Putamen (tissue), 1 donor: ENCODE results near the gene ZNF837.
"Not testable (repeated sequence)": the region's sequence is repeated elsewhere in the genome, so short reads cannot be mapped to it uniquely, and the experiment has no call there.

Experiments
- DNase-seq: peaks from one replicate; pipeline ENCODE4 v3.0.0-alpha.2; 2016; ENCODE audit warnings: low spot score

The ZNF837 gene

DNA sequence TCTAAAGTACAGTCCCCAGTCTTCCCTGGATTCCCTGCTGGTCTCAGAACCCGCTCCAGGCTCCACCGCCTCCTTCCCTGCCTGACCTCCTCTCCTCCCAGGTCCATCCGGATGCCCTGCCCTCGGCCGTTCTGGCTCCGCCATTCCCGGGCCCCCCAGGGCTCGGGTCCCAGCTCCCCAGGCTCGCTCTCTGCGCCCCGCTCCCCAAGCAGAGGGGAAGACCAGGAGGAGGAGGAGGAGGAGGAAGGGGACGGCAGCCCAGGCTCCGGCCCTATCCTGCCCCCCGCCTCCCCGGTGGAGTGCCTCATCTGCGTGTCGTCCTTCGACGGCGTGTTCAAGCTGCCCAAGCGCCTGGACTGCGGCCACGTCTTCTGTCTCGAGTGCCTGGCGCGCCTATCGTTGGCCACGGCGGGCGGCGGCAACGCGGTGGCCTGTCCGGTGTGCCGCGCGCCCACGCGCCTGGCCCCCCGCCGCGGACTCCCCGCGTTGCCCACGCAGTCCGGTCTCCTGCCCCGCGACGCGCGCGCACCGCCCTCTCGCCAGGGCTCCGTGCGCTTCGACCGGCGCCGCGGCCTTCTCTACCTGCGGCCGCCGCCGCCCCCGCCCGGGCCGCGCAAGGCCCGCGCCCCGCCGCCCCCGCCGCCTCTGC, 15.3 kb upstream of the ZNF837 start:
- no peak for DNase-seq

DNA sequence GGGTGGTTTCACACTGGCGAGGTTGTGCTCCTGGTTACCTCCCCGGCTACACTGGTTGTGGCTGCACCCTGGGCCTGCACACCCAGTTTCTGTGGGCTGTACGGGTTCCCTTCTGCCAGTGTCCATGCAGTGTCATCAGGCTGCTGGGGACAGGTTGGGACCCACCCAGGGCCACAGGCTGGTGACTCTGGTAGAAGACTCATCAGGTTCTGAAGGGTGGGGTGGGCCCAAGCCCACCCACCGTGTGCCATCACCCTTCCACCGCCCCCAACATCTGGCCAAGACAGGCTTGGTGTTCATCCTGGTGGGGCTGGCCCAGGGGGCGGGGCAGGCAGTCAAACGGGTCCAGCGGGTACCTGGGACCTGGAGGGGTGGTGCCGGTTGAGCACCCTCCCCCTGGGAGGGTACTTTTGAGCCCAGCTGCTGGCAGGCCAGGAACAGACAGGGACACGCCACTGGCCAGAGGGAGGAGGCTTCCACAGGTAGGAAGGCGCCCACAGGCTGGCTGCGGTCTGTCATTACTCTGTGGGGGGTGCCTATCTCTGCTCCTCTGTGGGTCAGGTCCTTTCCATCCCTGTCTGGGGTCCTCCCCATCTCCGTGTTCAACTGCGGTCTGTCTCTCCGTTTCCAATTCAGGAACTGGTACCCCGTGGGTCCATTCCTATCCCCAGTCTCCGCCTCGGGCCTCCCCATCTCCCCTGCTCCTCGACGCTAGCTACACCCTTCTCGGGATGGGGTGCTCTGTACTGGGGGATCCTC, 14.6 kb upstream of the ZNF837 start, which contains the start of gene RNF225:
Gene RNF225, plus strand, starts transcription at position 437 of the 759 bp plus-strand sequence. CDS start 434 bp downstream, outside the sequence.
- DNase-seq: no peak

DNA sequence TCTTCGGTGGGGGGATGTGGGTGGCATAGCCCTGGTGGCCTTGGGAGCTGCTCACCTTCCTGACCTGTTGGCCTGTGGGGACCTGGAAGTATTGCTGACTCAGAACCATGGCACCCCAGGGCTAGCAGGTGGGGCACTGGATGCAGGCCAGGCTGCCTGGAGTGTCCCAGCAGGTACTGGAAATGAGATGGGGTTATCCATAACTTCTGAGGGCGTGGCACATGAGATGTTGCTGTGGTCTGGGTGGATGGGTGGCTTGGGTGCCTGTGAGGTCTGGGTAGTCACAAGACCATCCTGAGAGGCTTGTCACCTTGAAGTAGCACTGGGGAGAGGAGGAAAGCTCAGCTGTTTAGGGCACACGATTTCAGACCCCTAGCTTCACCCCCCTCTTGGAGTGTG, 14.0 kb upstream of the ZNF837 start:
- DNase-seq: no peak

DNA sequence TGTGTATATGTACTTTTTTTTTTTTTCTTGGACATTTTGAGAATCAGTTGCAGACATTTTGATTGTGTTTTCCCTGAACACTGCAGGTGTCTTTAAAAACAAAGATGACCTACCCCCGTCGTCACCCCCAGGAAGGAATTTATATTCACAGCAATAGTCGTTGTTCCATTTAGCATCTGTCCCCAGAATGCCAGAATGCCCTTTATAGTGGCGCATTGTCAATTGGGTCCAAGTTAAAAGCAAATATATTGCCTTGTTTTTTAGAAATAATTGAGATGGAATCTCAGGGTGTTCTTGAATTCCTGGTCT, 12.8 kb upstream of the ZNF837 start:
- no peak for DNase-seq

DNA sequence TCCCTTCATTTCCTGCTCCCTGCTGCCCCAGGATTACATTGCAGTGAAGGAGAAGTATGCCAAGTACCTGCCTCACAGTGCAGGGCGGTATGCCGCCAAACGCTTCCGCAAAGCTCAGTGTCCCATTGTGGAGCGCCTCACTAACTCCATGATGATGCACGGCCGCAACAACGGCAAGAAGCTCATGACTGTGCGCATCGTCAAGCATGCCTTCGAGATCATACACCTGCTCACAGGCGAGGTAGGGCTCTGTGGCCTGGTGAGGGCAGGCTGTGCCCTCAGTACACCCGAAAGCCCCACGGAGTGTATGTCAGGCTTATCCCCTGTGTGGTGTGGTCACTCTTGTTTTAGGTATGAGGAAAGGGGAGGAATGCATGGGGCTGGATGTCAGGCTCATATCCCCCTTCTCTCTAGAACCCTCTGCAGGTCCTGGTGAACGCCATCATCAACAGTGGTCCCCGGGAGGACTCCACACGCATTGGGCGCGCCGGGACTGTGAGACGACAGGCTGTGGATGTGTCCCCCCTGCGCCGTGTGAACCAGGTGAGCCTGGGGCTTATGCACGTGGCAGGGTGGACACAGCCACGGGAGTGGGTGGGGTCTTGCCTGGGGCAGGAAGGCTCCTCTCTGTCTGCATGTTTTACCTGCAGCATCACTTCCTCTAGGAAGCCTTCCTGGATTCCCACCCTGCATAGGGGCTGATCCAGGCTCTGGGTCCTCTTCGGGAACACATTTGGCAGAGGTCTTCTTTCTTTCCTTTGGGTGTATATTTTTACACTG, 12.3 kb upstream of the ZNF837 start:
- DNase-seq: no peak

DNA sequence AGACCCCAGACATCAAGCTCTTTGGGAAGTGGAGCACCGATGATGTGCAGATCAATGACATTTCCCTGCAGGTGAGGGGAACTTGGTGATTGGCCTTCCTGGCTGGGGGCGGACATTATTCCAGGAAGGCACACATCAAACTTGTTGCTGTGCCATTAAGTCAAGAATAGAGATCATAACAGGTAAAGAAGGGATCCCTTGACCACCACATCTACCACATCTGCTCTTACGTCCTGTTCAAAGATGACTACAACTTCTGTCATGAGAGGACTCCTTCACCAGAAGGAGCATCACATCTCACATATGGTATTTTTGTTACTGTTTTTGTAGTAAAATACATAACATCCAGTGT, 7.3 kb upstream of the ZNF837 start:
- DNase-seq: no peak

DNA sequence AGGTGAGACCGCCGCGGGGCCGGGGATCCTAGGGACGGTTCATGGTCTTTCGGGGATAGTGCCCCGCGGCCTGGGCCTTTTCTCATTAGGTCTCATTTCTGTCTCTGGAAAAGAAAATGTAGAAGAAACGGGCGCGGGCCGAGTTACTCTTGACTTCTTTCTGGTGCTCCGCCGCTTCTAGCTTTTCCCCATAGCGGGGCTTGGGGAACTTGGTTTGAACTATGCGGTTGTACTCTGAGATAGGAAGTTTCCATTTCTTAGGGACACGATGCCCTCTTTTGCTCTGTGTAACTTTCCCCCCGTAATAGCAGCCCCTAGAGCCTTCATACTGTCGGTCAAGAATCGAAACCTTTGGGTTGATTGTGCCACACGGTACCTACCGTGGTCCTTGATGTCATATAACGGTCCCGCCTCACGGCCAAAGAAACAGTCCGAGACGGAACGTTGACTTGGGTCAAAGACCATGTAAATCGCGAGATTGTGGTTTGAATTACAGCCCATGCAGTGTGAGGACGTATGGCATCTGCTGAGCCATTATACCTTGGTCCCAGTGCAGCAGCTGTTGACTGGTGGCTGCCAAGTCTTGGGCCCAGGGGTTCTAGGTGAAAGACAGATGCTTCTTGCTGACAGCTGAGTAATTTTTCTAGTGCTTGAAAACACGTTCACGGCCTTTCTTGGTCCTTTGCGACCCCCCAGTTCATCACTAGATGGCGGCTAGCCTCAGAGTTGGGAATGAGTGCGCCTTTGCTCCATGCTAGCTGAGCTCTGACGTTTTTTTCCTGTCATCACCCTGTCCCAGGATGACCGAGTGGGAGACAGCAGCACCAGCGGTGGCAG, 6.7 kb upstream of the ZNF837 start:
- DNase-seq: no peak

DNA sequence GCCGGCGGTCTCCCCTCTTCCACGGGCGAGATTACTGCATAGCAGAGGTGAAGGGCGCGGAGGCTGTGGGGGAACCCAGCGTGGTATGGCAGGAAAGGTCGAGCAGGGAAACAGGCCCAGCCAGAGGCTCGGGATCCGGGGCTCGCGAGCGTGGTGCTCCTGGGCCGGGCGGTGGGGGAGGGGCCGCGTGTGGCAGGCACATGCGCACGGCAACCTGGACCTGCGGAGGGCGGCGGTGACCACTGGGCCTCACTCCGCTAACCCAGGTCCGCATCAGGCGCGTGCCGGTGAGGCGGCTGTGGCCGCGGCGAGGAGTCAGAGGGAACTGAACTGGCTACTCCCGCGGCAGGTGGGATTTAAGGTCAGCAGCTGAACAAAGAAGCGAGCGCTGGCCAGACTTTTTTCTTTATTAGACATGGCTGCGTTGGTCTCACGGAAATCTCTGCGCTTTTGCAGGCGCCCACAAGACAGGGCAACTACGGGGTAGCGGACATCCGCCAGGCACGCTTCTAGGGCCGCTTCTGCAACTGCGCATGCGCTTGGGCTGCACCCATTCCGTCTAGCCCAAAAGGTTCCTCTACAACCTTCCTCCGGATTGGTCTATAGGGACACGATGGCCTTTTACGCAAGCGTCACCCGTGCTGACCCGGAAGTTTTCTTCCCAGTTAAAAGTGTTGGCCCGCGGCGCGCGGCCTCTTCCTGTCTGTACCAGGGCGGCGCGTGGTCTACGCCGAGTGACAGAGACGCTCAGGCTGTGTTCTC, 5.9 kb upstream of the ZNF837 start, which contains the start of gene RPS5:
Gene RPS5, plus strand, starts transcription at position 694 of the 762 bp plus-strand sequence. CDS start 869 bp downstream, outside the sequence.
- peak; percentile 98 for DNase-seq

DNA sequence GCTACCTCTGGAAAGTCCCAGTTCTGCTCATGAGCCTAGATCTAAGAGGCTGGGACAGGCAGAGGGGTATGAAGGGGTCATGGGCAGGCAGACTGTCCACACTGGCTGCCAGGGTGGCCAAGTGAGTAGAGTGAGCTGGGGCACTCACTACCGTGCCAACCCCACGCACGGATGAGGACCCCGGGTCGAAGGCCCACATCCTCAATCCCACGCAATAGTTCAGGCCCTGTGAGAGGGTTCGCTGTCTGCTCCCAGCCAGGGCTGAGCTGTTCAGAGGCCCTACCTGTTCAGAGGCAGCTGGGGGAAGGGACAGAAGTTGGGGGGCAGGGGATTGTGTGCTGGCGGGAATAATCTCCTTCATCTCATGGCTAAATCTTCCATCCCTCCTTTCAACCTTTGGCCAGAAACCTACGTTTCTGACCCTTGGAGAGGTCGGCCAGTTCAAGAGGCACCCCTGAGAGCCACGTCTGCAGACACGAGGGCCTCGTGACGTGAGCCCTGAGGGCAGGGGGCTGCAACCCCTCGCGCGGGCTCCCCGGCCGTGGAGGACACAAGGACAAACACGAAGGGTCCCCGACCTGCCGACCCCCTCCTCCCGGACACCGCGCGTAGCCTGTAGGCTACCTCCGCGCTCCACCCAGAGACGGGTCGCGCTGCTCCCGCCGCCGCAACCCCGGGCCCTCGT, 5.2 kb upstream of the ZNF837 start:
- DNase-seq: no peak

DNA sequence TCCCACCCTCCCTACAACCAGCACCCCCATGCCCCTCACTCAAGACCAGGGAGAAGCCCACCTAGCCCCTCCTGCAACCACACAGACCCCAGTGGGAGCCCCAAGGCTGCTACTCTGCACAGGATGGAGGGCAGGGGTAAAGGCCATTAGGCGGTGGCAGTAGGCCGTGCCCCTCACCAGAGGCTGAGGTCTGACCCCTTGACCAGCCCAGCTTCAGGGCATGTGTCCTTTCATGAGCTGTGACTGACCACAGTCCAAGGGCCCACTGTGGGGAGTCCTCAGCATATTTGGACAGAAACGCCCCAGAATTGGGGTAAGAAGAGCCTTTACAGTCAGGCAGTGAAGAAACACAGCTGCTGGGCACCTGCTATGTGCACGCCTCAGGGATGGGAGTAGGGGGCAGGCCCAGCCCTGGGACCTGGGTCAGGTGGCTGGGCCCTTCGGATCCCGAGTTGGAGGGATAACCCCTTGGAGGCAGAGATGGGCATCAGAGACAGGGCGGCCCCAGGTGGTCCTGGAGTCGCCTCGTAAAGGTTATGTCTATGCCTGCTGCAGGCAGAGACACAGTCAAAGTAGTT, 4.6 kb upstream of the ZNF837 start:
- no peak for DNase-seq

DNA sequence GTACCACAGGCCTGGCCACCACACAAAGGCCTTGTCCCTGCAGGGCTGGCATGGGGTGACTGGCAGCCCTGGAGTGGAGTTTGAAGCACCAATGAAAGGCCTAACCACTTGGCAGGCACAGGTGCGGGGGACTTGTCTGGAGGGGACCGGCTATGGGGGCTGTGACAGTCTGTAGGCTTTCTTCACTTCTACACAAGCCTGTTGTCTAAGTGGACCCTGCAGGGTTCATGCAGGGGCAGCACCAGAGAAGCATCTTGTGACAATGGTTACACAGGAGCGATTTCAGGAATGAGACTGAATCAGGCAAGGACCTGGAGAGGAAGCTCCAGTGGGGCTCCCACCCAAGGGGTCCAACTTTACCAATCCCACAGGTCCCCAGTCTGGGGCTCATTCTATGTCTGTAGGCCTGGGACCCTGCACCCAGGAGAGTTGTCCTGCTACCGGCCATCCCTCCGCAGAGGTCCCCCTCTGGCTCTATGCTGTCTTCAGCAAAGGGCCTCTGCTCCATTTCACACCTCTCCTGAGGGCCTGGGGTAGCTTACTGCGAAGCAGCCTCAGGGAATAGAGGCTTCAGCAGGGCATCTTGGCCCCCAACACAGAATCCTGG, 2.3 kb upstream of the ZNF837 start:
- no peak for DNase-seq

DNA sequence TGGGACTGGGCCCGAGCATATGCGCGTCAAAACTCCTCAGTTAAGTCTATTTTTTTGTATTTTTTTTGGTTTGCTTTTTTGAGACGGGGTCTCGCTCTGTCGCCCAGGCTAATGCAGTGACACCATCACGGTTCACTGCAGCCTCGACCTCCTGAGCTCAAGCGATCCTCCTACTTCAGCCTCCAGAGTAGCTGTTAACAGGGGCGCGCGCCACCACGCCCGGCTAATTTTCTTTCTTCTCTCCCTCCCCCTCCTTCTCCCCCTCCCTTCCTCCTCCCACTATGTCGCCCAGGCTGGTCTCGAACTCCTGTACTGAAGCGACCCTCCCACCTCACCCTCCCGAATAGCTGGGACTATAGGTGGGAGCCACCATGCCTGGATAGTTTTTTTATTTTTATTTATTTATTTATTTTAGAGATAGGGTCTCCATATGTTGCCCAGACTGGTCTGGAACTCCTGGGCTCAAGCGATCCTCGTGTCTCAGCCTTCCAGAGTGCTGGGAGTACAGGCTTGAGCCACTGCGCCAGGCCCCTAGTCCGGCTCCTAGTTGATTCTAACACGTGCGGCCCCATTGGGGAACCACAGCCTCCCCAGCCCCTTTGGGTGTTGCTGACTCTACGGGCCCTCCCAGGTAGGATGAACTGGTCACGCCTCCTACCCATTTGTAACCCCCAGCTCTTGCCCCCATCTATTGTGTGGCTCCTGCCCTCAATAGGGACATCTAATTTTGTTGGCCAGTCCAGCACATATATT, 806 bp upstream of the ZNF837 start:
- DNase-seq: no peak

DNA sequence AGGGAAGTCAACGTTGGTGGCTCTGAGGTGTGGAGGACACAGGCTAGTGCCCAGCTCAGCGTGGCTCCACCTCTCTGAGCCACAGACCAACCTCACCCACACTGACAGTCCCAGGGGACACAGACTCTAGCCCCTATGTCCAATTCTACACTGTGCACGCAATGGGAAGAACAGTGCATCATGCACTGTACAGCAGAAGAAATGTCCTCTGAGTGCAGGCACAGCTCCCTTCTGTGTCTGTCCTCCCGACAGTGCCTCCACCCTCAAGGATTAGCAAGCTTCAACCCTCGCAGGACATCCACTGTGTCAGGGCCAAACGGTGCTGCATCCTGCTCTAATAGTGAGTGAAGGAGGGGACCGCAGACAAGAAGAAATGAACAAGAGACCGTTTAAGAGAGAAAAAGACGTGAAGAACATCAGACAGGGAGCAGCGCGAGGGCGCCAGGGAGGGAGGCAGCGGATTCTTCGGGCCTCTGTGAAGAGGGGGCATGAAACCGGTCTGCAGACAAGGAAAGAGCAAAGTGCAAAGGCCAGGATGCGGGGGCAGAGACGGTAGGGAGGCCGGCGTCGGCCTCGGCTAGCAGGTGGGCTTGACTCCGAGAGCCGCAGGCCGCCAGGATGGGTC, 681 bp downstream of the ZNF837 start:
- DNase-seq: no peak

DNA sequence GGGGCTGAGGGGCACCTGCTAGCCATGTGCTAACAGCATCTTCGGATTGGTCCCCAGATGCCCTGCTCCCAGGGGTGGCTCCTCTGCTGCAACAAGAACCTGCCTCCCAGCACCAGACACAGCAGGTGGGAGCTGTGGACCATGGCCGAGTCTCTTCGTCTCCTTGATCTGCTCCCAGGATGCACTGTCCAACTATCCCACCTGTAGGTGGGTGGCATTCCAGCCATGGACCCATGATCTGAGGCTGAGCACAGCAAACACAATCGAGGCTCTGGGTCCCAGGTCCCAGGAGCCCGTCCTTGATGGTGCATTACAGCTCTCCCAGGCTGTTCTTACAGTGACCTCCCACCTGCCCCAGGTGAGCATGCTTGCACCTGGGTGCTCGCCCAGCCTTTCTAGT, 1.6 kb downstream of the ZNF837 start:
- no peak for DNase-seq

DNA sequence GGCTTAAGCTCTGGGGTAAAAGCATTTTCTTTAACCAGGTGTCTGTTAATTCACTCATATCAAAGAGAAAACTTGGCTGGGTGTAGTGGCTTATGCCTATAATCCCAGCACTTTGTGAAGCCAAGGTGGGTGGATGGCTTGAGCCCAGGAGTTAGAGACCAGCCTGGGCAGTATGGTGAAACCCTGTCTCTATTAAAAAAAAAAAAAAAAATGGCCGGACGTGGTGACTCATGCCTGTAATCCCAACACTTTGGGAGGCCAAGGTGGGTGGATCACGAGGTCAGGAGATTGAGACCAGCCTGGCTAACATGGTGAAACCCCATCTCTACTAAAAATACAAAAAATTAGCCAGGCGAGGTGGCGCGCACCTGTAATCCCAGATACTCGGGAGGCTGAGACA, 4.1 kb downstream of the ZNF837 start:
- DNase-seq: not testable (repeated sequence)

DNA sequence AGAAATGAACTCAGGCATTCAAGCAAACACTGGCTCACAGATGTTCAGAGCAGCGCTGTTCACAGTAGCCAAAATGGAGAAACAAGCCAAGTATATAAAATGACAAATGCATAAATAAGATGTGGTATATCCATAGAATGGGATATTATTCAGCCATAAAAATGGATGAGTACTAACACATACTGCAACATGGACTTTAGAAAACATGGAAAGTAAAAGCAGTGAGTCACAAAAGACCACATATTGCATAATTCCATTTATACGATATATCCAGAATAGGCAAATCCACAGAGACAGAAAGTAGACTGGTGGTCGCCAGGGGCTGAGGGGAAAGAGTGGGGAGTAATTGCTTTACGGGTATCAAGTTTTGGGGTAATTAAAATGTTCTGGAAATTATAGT, 6.6 kb downstream of the ZNF837 start:
- no peak for DNase-seq

DNA sequence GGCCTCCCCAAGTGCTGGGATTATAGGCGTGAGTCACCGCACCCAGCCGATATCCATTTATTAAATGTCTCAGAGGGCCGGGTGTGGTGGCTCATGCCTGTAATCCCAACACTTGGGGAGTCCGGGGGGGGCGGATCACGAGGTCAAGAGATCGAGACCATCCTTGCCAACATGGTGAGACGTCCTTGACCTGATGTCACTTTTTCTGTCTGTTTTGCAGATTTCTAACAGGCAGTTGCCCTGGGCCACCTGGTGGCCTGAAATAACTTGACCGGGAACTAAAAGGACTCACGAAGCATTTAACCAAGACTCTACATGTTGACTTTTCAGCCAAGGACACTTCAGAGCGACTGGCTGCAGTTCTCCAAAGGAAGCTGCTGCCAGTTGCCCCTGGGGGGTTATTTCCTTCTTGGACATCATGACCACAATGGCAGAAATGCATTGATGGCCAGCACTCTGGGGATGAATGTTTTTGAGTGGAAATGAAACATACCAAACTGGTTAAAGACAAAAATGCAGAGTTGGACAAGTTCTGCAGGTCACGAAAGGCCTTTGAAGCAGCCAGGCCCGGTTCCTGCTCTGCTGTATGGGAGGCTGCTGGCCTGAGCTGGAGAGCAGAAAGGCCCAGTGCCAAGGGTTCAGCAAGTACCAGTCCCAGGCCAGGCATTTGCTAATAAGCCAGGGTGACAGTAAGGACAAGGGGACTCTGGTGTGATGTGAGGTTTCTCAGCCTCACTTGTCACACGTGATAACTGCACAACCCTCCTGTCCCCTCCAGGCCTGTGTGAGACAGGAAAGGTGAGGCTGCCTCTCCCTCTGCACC, 8.3 kb downstream of the ZNF837 start:
- no peak for DNase-seq
